SK-N-SH treated with all-trans-retinoic acid at 6 μM for 48 hours (cell line): ENCODE results near the gene SERPINB12.

Experiments used
- ARNTL ChIP-seq: fragments of 450-650 bp; formaldehyde crosslinking; IDR thresholded peaks from 2 replicates; pipeline ENCODE4 v1.5.0; 2020; ENCODE audit warnings: low read depth, mild to moderate bottlenecking, moderate library complexity, borderline replicate concordance
- BACH2 ChIP-seq: fragments of 250-450 bp; sonication (Bioruptor Pico); IDR thresholded peaks from 2 replicates; pipeline ENCODE4 v1.9.0; 2021; ENCODE audit warnings: mild to moderate bottlenecking, borderline replicate concordance
- CSDC2 ChIP-seq: fragments of 250-450 bp; sonication (Bioruptor Pico); IDR thresholded peaks from 2 replicates; pipeline ENCODE4 v1.5.0; 2020; ENCODE audit warnings: mild to moderate bottlenecking, moderate library complexity
- ESRRG ChIP-seq: fragments of 250-450 bp; sonication (Bioruptor Pico); IDR thresholded peaks from 2 replicates; pipeline ENCODE4 v1.6.1; 2021; ENCODE audit warnings: mild to moderate bottlenecking
- POU6F1 ChIP-seq: fragments of 250-450 bp; sonication (Bioruptor Pico); IDR thresholded peaks from 2 replicates; pipeline ENCODE4 v1.8.0; 2021; ENCODE audit warnings: low read depth, mild to moderate bottlenecking, moderate library complexity, borderline replicate concordance
- RARB ChIP-seq: fragments of 250-450 bp; sonication (Bioruptor Pico); IDR thresholded peaks from 2 replicates; pipeline ENCODE4 v1.8.0; 2021; ENCODE audit warnings: mild to moderate bottlenecking, moderate library complexity
- SNAI2 ChIP-seq: fragments of 250-450 bp; sonication (Bioruptor Pico); IDR thresholded peaks from 2 replicates; pipeline ENCODE4 v1.5.0; 2020; ENCODE audit warnings: mild to moderate bottlenecking, moderate library complexity
- TCF4 ChIP-seq: fragments of 250-450 bp; sonication (Bioruptor Pico); IDR thresholded peaks from 2 replicates; pipeline ENCODE4 v1.8.0; 2021; ENCODE audit warnings: mild to moderate bottlenecking, moderate library complexity, borderline replicate concordance
- ZFP3 ChIP-seq: fragments of 250-450 bp; sonication (Bioruptor Pico); IDR thresholded peaks from 2 replicates; pipeline ENCODE4 v1.5.0; 2020; ENCODE audit warnings: mild to moderate bottlenecking, moderate library complexity
- ZFP30 ChIP-seq: fragments of 450-650 bp; formaldehyde crosslinking; IDR thresholded peaks from 2 replicates; pipeline ENCODE4 v1.5.0; 2022; ENCODE audit warnings: mild to moderate bottlenecking, moderate library complexity

GRCh38 chr18:63508596-63508995, 33.6 kb upstream of the SERPINB12 start:
- TF ChIP-seq SNAI2 (CRISPR knock-in tag), result no peak
- no peak for TF ChIP-seq ESRRG (CRISPR knock-in tag)
- no peak for TF ChIP-seq BACH2
- no peak for TF ChIP-seq ZFP30 (CRISPR knock-in tag)
- TF ChIP-seq RARB, result no peak
- TF ChIP-seq CSDC2 (CRISPR knock-in tag), result no peak
- TF ChIP-seq TCF4 (CRISPR knock-in tag), result no peak
- no peak for TF ChIP-seq POU6F1 (CRISPR knock-in tag)
- TF ChIP-seq ZFP3, result no peak
- TF ChIP-seq ARNTL, result no peak
